Smooth muscle cell (in vitro differentiated cells): ENCODE data around the gene CCNB2. TPM values are rescaled to one million over a fixed set of nuclear protein-coding genes. Genes with fewer than 3 reads are reported as not detected.

Experiments
- DNase-seq: peaks from one replicate; lab custom pipeline; 2025; ENCODE audit not compliant: unreplicated experiment; lab: John Stamatoyannopoulos, UW
- H2AFZ ChIP-seq: fragments of 200-600 bp; sonication (generic); 2 replicates; pipeline ENCODE4 v1.6.0; 2016; ENCODE audit warnings: antibody characterized with exemption, low read depth, mild to moderate bottlenecking
- H3F3A ChIP-seq: fragments of 200-600 bp; sonication (generic); 2 replicates; pipeline ENCODE4 v1.6.0; 2017; ENCODE audit warnings: antibody characterized with exemption, low read depth
- H3K27ac ChIP-seq: fragments of 200-600 bp; sonication (generic); 2 replicates; pipeline ENCODE4 v1.5.1; 2016; ENCODE audit warnings: low read depth, mild to moderate bottlenecking
- H3K27me3 ChIP-seq: fragments of 200-600 bp; sonication (generic); 2 replicates; pipeline ENCODE4 v1.6.1; 2016; ENCODE audit warnings: low read depth, mild to moderate bottlenecking
- H3K36me3 ChIP-seq: fragments of 200-600 bp; sonication (generic); 2 replicates; pipeline ENCODE4 v1.5.1; 2016; ENCODE audit warnings: low read depth
- H3K4me1 ChIP-seq: fragments of 200-600 bp; sonication (generic); 2 replicates; pipeline ENCODE4 v1.5.1; 2016; ENCODE audit warnings: low read depth
- H3K4me2 ChIP-seq: fragments of 200-600 bp; sonication (generic); 2 replicates; pipeline ENCODE4 v1.6.0; 2016; ENCODE audit warnings: mild to moderate bottlenecking
- H3K4me3 ChIP-seq: fragments of 200-600 bp; sonication (generic); 2 replicates; pipeline ENCODE4 v1.5.1; 2016; ENCODE audit warnings: mild to moderate bottlenecking
- H3K79me2 ChIP-seq: fragments of 200-600 bp; sonication (generic); 2 replicates; pipeline ENCODE4 v1.6.0; 2016; ENCODE audit warnings: low read depth, mild to moderate bottlenecking
- H3K9ac ChIP-seq: fragments of 200-600 bp; sonication (generic); 2 replicates; pipeline ENCODE4 v1.6.0; 2016; ENCODE audit warnings: low read depth
- H3K9me3 ChIP-seq: fragments of 200-600 bp; sonication (generic); replicated peaks from 2 replicates; pipeline ENCODE4 v1.5.1; 2016; ENCODE audit warnings: low read depth
- H4K20me1 ChIP-seq: fragments of 200-600 bp; sonication (generic); 2 replicates; pipeline ENCODE4 v1.6.0; 2016; ENCODE audit warnings: low read depth
- CTCF ChIP-seq: fragments of 200-600 bp; sonication (generic); IDR thresholded peaks from 2 replicates; pipeline ENCODE4 v1.5.1; 2017; ENCODE audit warnings: borderline replicate concordance, mild to moderate bottlenecking, antibody characterized with exemption; ENCODE audit not compliant: insufficient read depth, poor library complexity, severe bottlenecking
- WGBS: methylation state at CpG from one replicate; pipeline ENCODE4 v1.1.7; 2016; ENCODE audit warnings: low lambda C conversion rate; 5-methylcytosine and 5-hydroxymethylcytosine counted together
- polyA plus RNA-seq: library from polyadenylated mRNA; unstranded; fragments of >200 nt; fragmentation: Nextera tagmentation; extraction: Ambion mirVana; gene quantifications from 2 replicates; pipeline ENCODE4 v1.2.1, GENCODE V29; 2016
- total RNA-seq: library from RNA; depleted of rRNA; stranded (reverse); fragments of >200 nt; gene quantifications from 2 replicates; pipeline ENCODE4 v1.2.3, GENCODE V29; 2014

Gene CCNB2
- total and polyA plus RNA-seq, 2 experiments from 2014 or later, result 15.6 to 17.2 TPM

GRCh38 chr15:59063042-59063441 lies 41.9 kb upstream of the CCNB2 start:
- Histone ChIP-seq H3K4me1 (no peaks in the 10 kb centered on the region), H3F3A (no peaks in the 10 kb centered on the region), H2AFZ (no peak overlapping the region), H3K4me3 (no peak overlapping the region), H3K4me2 (no peak overlapping the region), H3K79me2 (no peaks in the 10 kb centered on the region), H4K20me1 (peaks cover 8% of the 10 kb centered on the region), H3K9me3 (no peaks in the 10 kb centered on the region), H3K27ac (no peak overlapping the region), H3K27me3 (no peaks in the 10 kb centered on the region), H3K9ac (no peak overlapping the region), H3K36me3 (peaks cover 45% of the 10 kb centered on the region)
- TF ChIP-seq CTCF, result no peak
- WGBS, result 92% methylated on average over 4 of the region's 4 CpGs
- no peak for DNase-seq

GRCh38 chr15:59069430-59069829 lies 35.5 kb upstream of the CCNB2 start:
- H3F3A ChIP-seq, result no peaks in the 10 kb centered on the region
- H3K27me3 ChIP-seq, result no peaks in the 10 kb centered on the region
- H3K79me2 ChIP-seq, result no peaks in the 10 kb centered on the region
- no peaks in the 10 kb centered on the region for H4K20me1 ChIP-seq
- H3K9ac ChIP-seq, result no peak overlapping the region
- H3K27ac ChIP-seq, result no peak overlapping the region
- no peak for TF ChIP-seq CTCF
- no peak overlapping the region for H3K4me2 ChIP-seq
- 96% methylated on average over 1 of the region's 1 CpG for WGBS
- H3K9me3 ChIP-seq, result no peaks in the 10 kb centered on the region
- peaks cover 41% of the 10 kb centered on the region for H3K36me3 ChIP-seq
- H3K4me1 ChIP-seq, result no peaks in the 10 kb centered on the region
- no peak overlapping the region for H2AFZ ChIP-seq
- no peak overlapping the region for H3K4me3 ChIP-seq
- DNase-seq, result no peak

GRCh38 chr15:59074607-59075006 lies 30.3 kb upstream of the CCNB2 start:
- H3K79me2 ChIP-seq, result no peaks in the 10 kb centered on the region
- no peaks in the 10 kb centered on the region for H3K4me1 ChIP-seq
- no peaks in the 10 kb centered on the region for H3K27me3 ChIP-seq
- H4K20me1 ChIP-seq, result no peaks in the 10 kb centered on the region
- no peak overlapping the region for H3K27ac ChIP-seq
- no peak overlapping the region for H2AFZ ChIP-seq
- TF ChIP-seq CTCF, result no peak
- H3K9me3 ChIP-seq, result no peaks in the 10 kb centered on the region
- H3K9ac ChIP-seq, result no peak overlapping the region
- H3F3A ChIP-seq, result no peaks in the 10 kb centered on the region
- 100% methylated on average over 1 of the region's 1 CpG for WGBS
- H3K4me3 ChIP-seq, result no peak overlapping the region
- peaks cover 28% of the 10 kb centered on the region for H3K36me3 ChIP-seq
- H3K4me2 ChIP-seq, result no peak overlapping the region
- DNase-seq, result no peak

- Histone ChIP-seq H3K79me2 (no peaks in the 10 kb centered on the region), H3F3A (no peaks in the 10 kb centered on the region), H3K4me1 (no peaks in the 10 kb centered on the region), H2AFZ (no peak overlapping the region), H3K27me3 (no peaks in the 10 kb centered on the region), H3K36me3 (peaks cover 36% of the 10 kb centered on the region), H4K20me1 (peaks cover 4% of the 10 kb centered on the region), H3K4me2 (no peak overlapping the region), H3K9ac (no peak overlapping the region), H3K27ac (no peak overlapping the region), H3K9me3 (no peaks in the 10 kb centered on the region), H3K4me3 (no peak overlapping the region)
- WGBS, result 98% methylated on average over 2 of the region's 2 CpGs
- DNase-seq, result no peak
- no peak for TF ChIP-seq CTCF
Measured at GRCh38 chr15:59087731-59088130, 17.2 kb upstream of the CCNB2 start.
